HG03432 (cell line): Measurements from ENCODE around the gene HOXD4.

ENCODE experiments used
- ATAC-seq: cut with Tn5 transposase; IDR thresholded peaks from one replicate; pipeline ENCODE4 v1.9.1; 2021; ENCODE audit warnings: mild to moderate bottlenecking, moderate library complexity; ENCODE audit not compliant: unreplicated experiment

HOXD4 gene

GRCh38 chr2:176156807-176157498 lies 5.6 kb downstream of the HOXD4 start, which contains the start of gene HOXD3:
TSS of gene HOXD3 (plus strand) at chr2:176157307. CDS start at chr2:176169115, 11,808 bp downstream.
- no peak for ATAC-seq

GRCh38 chr2:176157499-176158185 lies 6.3 kb downstream of the HOXD4 start:
- ATAC-seq = no peak

- no peak for ATAC-seq
These were observed 6.8 kb downstream of the HOXD4 start for GRCh38 chr2:176158186-176158591.

- no peak for ATAC-seq
These were observed 7.7 kb downstream of the HOXD4 start for GRCh38 chr2:176158855-176159662.

GRCh38 chr2:176159663-176160250 lies 8.4 kb downstream of the HOXD4 start:
- no peak for ATAC-seq

- no peak for ATAC-seq
These were observed 9.1 kb downstream of the HOXD4 start for GRCh38 chr2:176160251-176160985.

- no peak for ATAC-seq
These were observed 9.9 kb downstream of the HOXD4 start for GRCh38 chr2:176160986-176161824.

GRCh38 chr2:176161825-176162626 lies 10.7 kb downstream of the HOXD4 start:
- ATAC-seq = no peak

- no peak for ATAC-seq
These were observed 11.7 kb downstream of the HOXD4 start for GRCh38 chr2:176162911-176163671.

- ATAC-seq = no peak
These were observed 12.3 kb downstream of the HOXD4 start for GRCh38 chr2:176163672-176164056.

GRCh38 chr2:176164201-176164600 lies 12.9 kb downstream of the HOXD4 start:
- no peak for ATAC-seq

- ATAC-seq = no peak
These were observed 13.4 kb downstream of the HOXD4 start for GRCh38 chr2:176164611-176165369.

- no peak for ATAC-seq
These were observed 14.2 kb downstream of the HOXD4 start for GRCh38 chr2:176165370-176166050.

GRCh38 chr2:176166272-176166671 lies 14.9 kb downstream of the HOXD4 start:
- no peak for ATAC-seq

GRCh38 chr2:176167398-176167797 lies 16.0 kb downstream of the HOXD4 start:
- ATAC-seq = no peak

GRCh38 chr2:176169181-176169580 lies 17.8 kb downstream of the HOXD4 start:
- ATAC-seq = no peak

- no peak for ATAC-seq
These were observed 18.4 kb downstream of the HOXD4 start for GRCh38 chr2:176169711-176170110.
